ENCODE data around the gene CD33. TPM values are rescaled to one million over a fixed set of nuclear protein-coding genes. Genes with fewer than 3 reads are reported as not detected.

CD33 gene
- total RNA-seq, 2 experiments from 2014 or later, result 21.1 to 23.7 TPM

- ChIA-PET CTCF (no interaction called here), POLR2A (no interaction called here)
- H3K4me3 Mint-ChIP-seq, result no peak overlapping the region
- no peaks in the 10 kb centered on the region for H3K9me3 Mint-ChIP-seq
- peaks cover under 1% of the 10 kb centered on the region for H3K36me3 Mint-ChIP-seq (ENCODE audit: low read depth)
- no peak for DNase-seq
- H3K4me1 Mint-ChIP-seq, result peaks cover 35% of the 10 kb centered on the region
- peaks cover 44% of the 10 kb centered on the region for H3K27me3 Mint-ChIP-seq
- no peak overlapping the region for H3K27ac Mint-ChIP-seq
Observed at GRCh38 chr19:51220996-51221395, 3.9 kb upstream of the CD33 start.

- H3K9me3 Mint-ChIP-seq, result no peaks in the 10 kb centered on the region
- H3K27ac Mint-ChIP-seq, result peak overlapping the region; percentile 74
- peaks cover 51% of the 10 kb centered on the region for H3K27me3 Mint-ChIP-seq
- DNase-seq, result no peak
- CTCF ChIA-PET, result no interaction called here
- peaks cover 60% of the 10 kb centered on the region for H3K4me1 Mint-ChIP-seq
- POLR2A ChIA-PET, result no interaction called here
- H3K36me3 Mint-ChIP-seq (ENCODE audit: low read depth), result peaks cover 12% of the 10 kb centered on the region
- peak overlapping the region; percentile 69 for H3K4me3 Mint-ChIP-seq
Observed at GRCh38 chr19:51224163-51224641, 678 bp upstream of the CD33 start.

GRCh38 chr19:51226067-51226466 is 1.2 kb downstream of the CD33 start:
- Mint-ChIP-seq H3K4me1 (peaks cover 51% of the 10 kb centered on the region), H3K9me3 (no peaks in the 10 kb centered on the region), H3K27me3 (peaks cover 49% of the 10 kb centered on the region), H3K27ac (peak overlapping the region; percentile 74), H3K36me3 (ENCODE audit: low read depth) (peaks cover 27% of the 10 kb centered on the region), H3K4me3 (peak overlapping the region; percentile 69)
- POLR2A ChIA-PET, result interaction anchor here (0.8 kb wide), 1 partner anchor 19 kb away, joined by 3 read pairs; no protein-coding TSS in a partner anchor
- CTCF ChIA-PET, result interaction anchor here (1.0 to 1.5 kb wide), 2 partner anchors 20 to 33 kb away, joined by 3 read pairs; no protein-coding TSS in a partner anchor
- no peak for DNase-seq

GRCh38 chr19:51227326-51227725 is 2.4 kb downstream of the CD33 start:
- ChIA-PET CTCF (interaction anchor here (1.7 kb wide), 1 partner anchor 30 kb away, joined by 4 read pairs; no protein-coding TSS in a partner anchor), POLR2A (interaction anchor here (0.9 to 1.5 kb wide), 2 partner anchors 19 to 46 kb away, joined by 3 to 4 read pairs; no protein-coding TSS in a partner anchor)
- Mint-ChIP-seq H3K9me3 (no peaks in the 10 kb centered on the region), H3K27ac (peak overlapping the region; percentile 60), H3K36me3 (ENCODE audit: low read depth) (peaks cover 36% of the 10 kb centered on the region), H3K4me1 (peaks cover 51% of the 10 kb centered on the region), H3K27me3 (peaks cover 52% of the 10 kb centered on the region), H3K4me3 (peak overlapping the region; percentile 43)
- DNase-seq, result no peak

DNA sequence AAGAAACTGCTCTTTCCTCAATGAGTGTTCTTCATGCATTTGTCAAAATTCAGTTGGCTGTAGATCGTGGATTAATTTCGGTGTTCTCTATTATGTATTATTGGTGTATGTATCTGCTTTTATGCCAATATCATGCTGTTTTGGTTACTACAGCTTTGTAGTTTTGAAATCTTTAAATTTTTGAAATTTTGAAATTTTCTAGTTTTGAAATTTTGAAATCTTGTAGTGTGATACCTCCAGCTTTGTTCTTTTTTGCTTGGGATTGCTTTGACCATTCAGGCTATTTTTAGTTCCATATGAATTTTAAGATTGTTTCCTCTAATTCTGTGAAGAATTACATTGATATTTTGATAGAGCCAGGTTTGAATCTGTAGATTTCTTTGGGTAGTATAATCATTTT is 3.1 kb downstream of the CD33 start:
- DNase-seq, result no peak

GRCh38 chr19:51240866-51241265 is 16.0 kb downstream of the CD33 start:
- CTCF ChIA-PET, result interaction anchor here (1.8 kb wide), 1 partner anchor 18 kb away, joined by 3 read pairs; no protein-coding TSS in a partner anchor
- H3K4me1 Mint-ChIP-seq, result peaks cover 31% of the 10 kb centered on the region
- H3K9me3 Mint-ChIP-seq, result no peaks in the 10 kb centered on the region
- H3K27me3 Mint-ChIP-seq, result peaks cover 16% of the 10 kb centered on the region
- H3K36me3 Mint-ChIP-seq (ENCODE audit: low read depth), result peaks cover 36% of the 10 kb centered on the region
- no peak overlapping the region for H3K27ac Mint-ChIP-seq
- DNase-seq, result no peak
- no peak overlapping the region for H3K4me3 Mint-ChIP-seq
- POLR2A ChIA-PET, result no interaction called here

More for the DNA sequence above, 3.1 kb downstream of the CD33 start:
- H3K27me3 Mint-ChIP-seq, result peaks cover 49% of the 10 kb centered on the region
- ChIA-PET POLR2A (interaction anchor here (0.9 to 1.5 kb wide), 2 partner anchors 18 to 45 kb away, joined by 3 to 4 read pairs; no protein-coding TSS in a partner anchor), CTCF (interaction anchor here (1.7 kb wide), 1 partner anchor 30 kb away, joined by 4 read pairs; no protein-coding TSS in a partner anchor)
- H3K4me1 Mint-ChIP-seq, result peaks cover 51% of the 10 kb centered on the region
- no peaks in the 10 kb centered on the region for H3K9me3 Mint-ChIP-seq
- H3K27ac Mint-ChIP-seq, result no peak overlapping the region
- peak overlapping the region; percentile 43 for H3K4me3 Mint-ChIP-seq
- H3K36me3 Mint-ChIP-seq (ENCODE audit: low read depth), result peaks cover 41% of the 10 kb centered on the region

GRCh38 chr19:51242881-51243630 is 18.2 kb downstream of the CD33 start:
- ChIA-PET CTCF (no interaction called here), POLR2A (no interaction called here)
- H3K27me3 Mint-ChIP-seq, result peaks cover 16% of the 10 kb centered on the region
- no peak for DNase-seq
- no peaks in the 10 kb centered on the region for H3K9me3 Mint-ChIP-seq
- no peak overlapping the region for H3K27ac Mint-ChIP-seq
- H3K36me3 Mint-ChIP-seq (ENCODE audit: low read depth), result peaks cover 36% of the 10 kb centered on the region
- peaks cover 52% of the 10 kb centered on the region for H3K4me1 Mint-ChIP-seq
- no peak overlapping the region for H3K4me3 Mint-ChIP-seq

GRCh38 chr19:51246164-51246552 is 21.3 kb downstream of the CD33 start:
- H3K4me1 Mint-ChIP-seq, result peaks cover 77% of the 10 kb centered on the region
- peak overlapping the region; percentile 90 for H3K27ac Mint-ChIP-seq
- POLR2A ChIA-PET, result interaction anchor here (1.4 to 3.7 kb wide), 6 partner anchors 8 to 24 kb away, joined by 3 to 16 read pairs (median 4); no protein-coding TSS in a partner anchor
- peak; percentile 37 for DNase-seq
- H3K9me3 Mint-ChIP-seq, result no peaks in the 10 kb centered on the region
- peak overlapping the region; percentile 66 for H3K4me3 Mint-ChIP-seq
- peaks cover 38% of the 10 kb centered on the region for H3K36me3 Mint-ChIP-seq (ENCODE audit: low read depth)
- CTCF ChIA-PET, result interaction anchor here (0.6 to 3.1 kb wide), 5 partner anchors 10 to 33 kb away, joined by 3 to 21 read pairs (median 3); partner anchors contain the start of gene CD33
- peaks cover 7% of the 10 kb centered on the region for H3K27me3 Mint-ChIP-seq

GRCh38 chr19:51247972-51248590 is 23.2 kb downstream of the CD33 start:
- Mint-ChIP-seq H3K36me3 (ENCODE audit: low read depth) (peaks cover 36% of the 10 kb centered on the region), H3K4me1 (peaks cover 85% of the 10 kb centered on the region), H3K27me3 (peaks cover 1% of the 10 kb centered on the region), H3K27ac (peak overlapping the region; percentile 67), H3K4me3 (no peak overlapping the region), H3K9me3 (peaks cover 4% of the 10 kb centered on the region)
- no peak for DNase-seq
- ChIA-PET CTCF (interaction anchor here (1.2 kb wide), 1 partner anchor 9 kb away, joined by 8 read pairs; no protein-coding TSS in a partner anchor), POLR2A (interaction anchor here (2.1 kb wide), 1 partner anchor 10 kb away, joined by 9 read pairs; no protein-coding TSS in a partner anchor)

DNA sequence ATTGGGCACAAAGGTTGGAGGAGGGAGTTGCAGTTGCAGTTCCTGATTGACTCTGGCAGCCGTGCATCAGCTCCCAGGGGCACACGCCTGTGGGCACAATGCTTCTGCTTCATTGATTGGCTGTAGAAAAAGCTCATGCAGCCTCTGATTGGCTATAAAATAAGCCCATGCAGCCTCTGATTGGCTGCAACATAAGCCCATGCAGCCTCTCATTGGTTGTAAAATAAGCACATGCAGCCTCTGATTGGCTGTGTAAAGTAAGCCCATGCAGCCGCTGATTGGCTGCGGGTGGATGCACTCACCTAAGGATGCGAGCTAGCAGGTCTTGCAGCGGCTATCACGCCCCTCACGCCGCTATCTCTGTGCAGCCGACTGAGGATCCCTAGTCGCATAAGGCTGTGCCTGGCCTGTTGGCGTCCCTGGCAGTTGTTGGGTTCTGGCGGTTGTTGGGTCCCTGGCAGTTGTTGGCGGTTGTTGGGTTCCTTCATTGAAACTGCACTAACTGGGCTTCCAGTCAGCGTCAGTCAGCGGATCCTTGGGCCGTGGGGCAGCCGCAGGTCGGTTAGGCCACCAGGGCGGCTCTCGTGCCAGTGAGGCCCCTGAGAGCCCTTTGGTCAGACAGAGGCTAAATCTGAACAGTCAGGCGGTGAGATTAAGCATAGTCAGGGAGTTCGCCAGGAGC is 26.0 kb downstream of the CD33 start, which contains the start of gene SIGLECL1:
SIGLECL1 (plus strand) TSS at position 295 of the 682 bp plus-strand sequence. CDS start 12,993 bp downstream, outside the sequence.
- POLR2A ChIA-PET, result no interaction called here
- peak within 1 kb of the TSS; percentile 70 for H3K27ac Mint-ChIP-seq
- H3K27me3 Mint-ChIP-seq, result no peaks in the 10 kb centered on the region
- no peak for DNase-seq
- H3K4me3 Mint-ChIP-seq, result no peak within 1 kb of the TSS
- CTCF ChIA-PET, result interaction anchor here (0.9 kb wide), 1 partner anchor 9 kb away, joined by 3 read pairs; no protein-coding TSS in a partner anchor
- H3K4me1 Mint-ChIP-seq, result peaks cover 87% of the 10 kb centered on the region
- peaks cover 4% of the 10 kb centered on the region for H3K9me3 Mint-ChIP-seq
- H3K36me3 Mint-ChIP-seq (ENCODE audit: low read depth), result peaks cover 22% of the 10 kb centered on the region

DNA sequence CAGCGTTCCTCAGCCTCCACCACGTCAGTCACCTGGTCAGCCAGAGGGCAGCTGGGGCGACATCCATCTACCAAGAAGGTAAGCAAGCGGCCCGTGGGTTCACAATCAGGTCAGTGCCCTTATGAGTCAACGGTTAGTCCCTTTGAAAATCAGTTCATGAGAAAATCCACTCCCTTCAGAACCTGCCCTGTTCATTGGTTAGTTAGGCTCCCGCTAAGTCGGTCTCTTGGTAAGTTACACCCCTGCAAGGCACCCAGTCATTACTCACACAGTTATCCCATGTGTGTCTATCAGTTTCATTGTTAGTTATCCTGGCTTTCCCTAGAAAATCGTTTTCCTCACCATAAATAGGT is 26.6 kb downstream of the CD33 start:
- no peak overlapping the region for H3K4me3 Mint-ChIP-seq
- peak overlapping the region; percentile 70 for H3K27ac Mint-ChIP-seq
- CTCF ChIA-PET, result interaction anchor here (0.9 kb wide), 1 partner anchor 8 kb away, joined by 3 read pairs; no protein-coding TSS in a partner anchor
- peaks cover 4% of the 10 kb centered on the region for H3K9me3 Mint-ChIP-seq
- no peak for DNase-seq
- POLR2A ChIA-PET, result no interaction called here
- peaks cover 22% of the 10 kb centered on the region for H3K36me3 Mint-ChIP-seq (ENCODE audit: low read depth)
- no peaks in the 10 kb centered on the region for H3K27me3 Mint-ChIP-seq
- peaks cover 87% of the 10 kb centered on the region for H3K4me1 Mint-ChIP-seq

GRCh38 chr19:51252306-51253079 is 27.6 kb downstream of the CD33 start:
- H3K27ac Mint-ChIP-seq, result peak overlapping the region; percentile 94
- no peak for DNase-seq
- peaks cover 22% of the 10 kb centered on the region for H3K36me3 Mint-ChIP-seq (ENCODE audit: low read depth)
- H3K9me3 Mint-ChIP-seq, result peaks cover 4% of the 10 kb centered on the region
- ChIA-PET POLR2A (interaction anchor here (0.8 to 1.5 kb wide), 6 partner anchors 8 to 143 kb away, joined by 3 to 5 read pairs (median 4); partner anchors contain the start of gene NKG7), CTCF (interaction anchor here (1.5 kb wide), 1 partner anchor 95 kb away, joined by 7 read pairs; no protein-coding TSS in a partner anchor)
- peaks cover 86% of the 10 kb centered on the region for H3K4me1 Mint-ChIP-seq
- H3K4me3 Mint-ChIP-seq, result no peak overlapping the region
- H3K27me3 Mint-ChIP-seq, result no peaks in the 10 kb centered on the region

All from activated CD4-positive, alpha-beta memory T cell treated with anti-CD3 and anti-CD28 coated beads, Interleukin-2, amount 10 ng/mL, durations not matched to agents 7 days and 5 days (primary cell).